Measurements from ENCODE around the gene CMPK1.
A peak's percentile ranks its signal among the peaks of the same experiment; 100 is the strongest.
"Not testable (repeated sequence)": the region's sequence is repeated elsewhere in the genome, so short reads cannot be mapped to it uniquely, and the experiment has no call there.

The CMPK1 gene

GRCh38 chr1:47337350-47337749 lies 3.8 kb downstream of the CMPK1 start:
- no peak for DNase-seq (ENCODE audit: low read depth, low spot score)

GRCh38 chr1:47338249-47339077 lies 4.9 kb downstream of the CMPK1 start:
- DNase-seq (ENCODE audit: low read depth, low spot score): no peak

GRCh38 chr1:47340227-47340626 lies 6.6 kb downstream of the CMPK1 start:
- no peak for DNase-seq (ENCODE audit: low read depth, low spot score)

GRCh38 chr1:47346979-47347378 lies 13.4 kb downstream of the CMPK1 start:
- not testable (repeated sequence) for DNase-seq (ENCODE audit: low read depth, low spot score)

GRCh38 chr1:47347735-47348134 lies 14.1 kb downstream of the CMPK1 start:
- no peak for DNase-seq (ENCODE audit: low read depth, low spot score)

GRCh38 chr1:47348246-47348645 lies 14.7 kb downstream of the CMPK1 start:
- DNase-seq (ENCODE audit: low read depth, low spot score): no peak

- peak; percentile 30 for DNase-seq (ENCODE audit: low read depth, low spot score)
These were observed 17.7 kb downstream of the CMPK1 start for GRCh38 chr1:47351305-47351704.

GRCh38 chr1:47361380-47361779 lies 27.8 kb downstream of the CMPK1 start:
- DNase-seq (ENCODE audit: low read depth, low spot score): no peak

GRCh38 chr1:47362828-47363227 lies 29.2 kb downstream of the CMPK1 start:
- no peak for DNase-seq (ENCODE audit: low read depth, low spot score)

- DNase-seq (ENCODE audit: low read depth, low spot score): no peak
These were observed 34.1 kb downstream of the CMPK1 start for GRCh38 chr1:47367651-47368050.

GRCh38 chr1:47371016-47371517 lies 37.5 kb downstream of the CMPK1 start:
- peak; percentile 49 for DNase-seq (ENCODE audit: low read depth, low spot score)

GRCh38 chr1:47374501-47374900 lies 40.9 kb downstream of the CMPK1 start:
- DNase-seq (ENCODE audit: low read depth, low spot score): no peak

GRCh38 chr1:47378147-47378546 lies 44.6 kb downstream of the CMPK1 start:
- DNase-seq (ENCODE audit: low read depth, low spot score): no peak

GRCh38 chr1:47380699-47381098 lies 47.1 kb downstream of the CMPK1 start:
- no peak for DNase-seq (ENCODE audit: low read depth, low spot score)

- DNase-seq (ENCODE audit: low read depth, low spot score): no peak
These were observed 48.9 kb downstream of the CMPK1 start for GRCh38 chr1:47382399-47382983.

- DNase-seq (ENCODE audit: low read depth, low spot score): no peak
These were observed 50.5 kb downstream of the CMPK1 start for GRCh38 chr1:47384083-47384482.

GRCh38 chr1:47385020-47385419 lies 51.4 kb downstream of the CMPK1 start:
- no peak for DNase-seq (ENCODE audit: low read depth, low spot score)

- no peak for DNase-seq (ENCODE audit: low read depth, low spot score)
These were observed 52.7 kb downstream of the CMPK1 start for GRCh38 chr1:47386268-47386667.

GRCh38 chr1:47388030-47388890 lies 54.7 kb downstream of the CMPK1 start:
- no peak for DNase-seq (ENCODE audit: low read depth, low spot score)

- peak; percentile 80 for DNase-seq (ENCODE audit: low read depth, low spot score)
These were observed 55.3 kb downstream of the CMPK1 start for GRCh38 chr1:47388891-47389238.

GRCh38 chr1:47389731-47390130 lies 56.1 kb downstream of the CMPK1 start:
- no peak for DNase-seq (ENCODE audit: low read depth, low spot score)

- no peak for DNase-seq (ENCODE audit: low read depth, low spot score)
These were observed 57.3 kb downstream of the CMPK1 start for GRCh38 chr1:47390843-47391242.
